ENCODE data around the gene RGS7BP. TPM values are rescaled to one million over a fixed set of nuclear protein-coding genes. Genes with fewer than 3 reads are reported as not detected.

The RGS7BP gene
- total and polyA plus RNA-seq, 2 donors (not counting 1 experiment from before 2014, with no cell fraction given): under 0.01 to 0.20 TPM

DNA sequence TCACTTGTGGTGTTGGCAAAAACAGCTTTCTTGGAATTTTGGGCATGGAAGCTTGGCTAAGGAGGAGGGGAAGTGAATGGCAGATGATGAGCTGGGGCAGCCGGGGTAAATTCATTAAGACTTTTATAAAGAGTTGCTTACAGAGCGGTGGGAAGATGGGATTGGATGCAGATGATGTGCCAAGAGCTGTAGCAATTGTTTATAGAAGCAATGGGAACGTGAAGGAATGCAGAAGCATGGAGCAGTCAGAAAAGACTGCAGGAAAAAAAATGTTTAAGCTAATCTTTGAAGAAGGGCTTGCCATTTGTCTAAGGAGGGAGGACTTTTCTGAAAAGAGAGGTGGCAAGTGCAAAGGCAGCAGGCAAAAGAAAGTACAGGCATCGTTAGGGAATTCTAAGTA is 97.9 kb downstream of the RGS7BP start:
- no peaks in the 10 kb centered on the region for H3K4me1 ChIP-seq (ENCODE audit: control insufficient read depth, extremely low read depth, insufficient read depth, low read length)
- TF ChIP-seq EZH2 (IDR thresholded peaks at IDR 0.05; ENCODE audit: low read length, missing control alignments) (no peak), CTCF (conservative IDR thresholded peaks at IDR 0.05 in 1 of 2, IDR thresholded peaks at IDR 0.05 in 1 of 2; ENCODE audit: low read depth in 1 of 2, low read length in 2 of 2) (no peak)
- no peak overlapping the region for H3K27ac ChIP-seq (ENCODE audit: insufficient read depth, low read length)
- H2AFZ ChIP-seq (ENCODE audit: low read length): no peak overlapping the region
- H3K9me3 ChIP-seq (ENCODE audit: control insufficient read depth, insufficient read depth, low read depth, low read length): no peaks in the 10 kb centered on the region
- H3K79me2 ChIP-seq (ENCODE audit: control insufficient read depth, insufficient read depth, low read length): no peaks in the 10 kb centered on the region
- no peaks in the 10 kb centered on the region for H3K27me3 ChIP-seq (ENCODE audit: control insufficient read depth, insufficient read depth, low read length)
- no peak overlapping the region for H3K9ac ChIP-seq (ENCODE audit: insufficient read depth, low read length)
- peak; percentile 1 to 15 for DNase-seq (ENCODE audit: low read depth in 2 of 2)
- H3K4me2 ChIP-seq (ENCODE audit: extremely low read depth, insufficient read depth, low read length): no peak overlapping the region
- H4K20me1 ChIP-seq (ENCODE audit: control insufficient read depth, extremely low read depth, insufficient read depth, low read length): no peaks in the 10 kb centered on the region
- no peaks in the 10 kb centered on the region for H3K36me3 ChIP-seq (ENCODE audit: control insufficient read depth, insufficient read depth, low read length)
- no peak overlapping the region for H3K4me3 ChIP-seq (replicated peaks in 1 of 4; ENCODE audit: control extremely low read depth in 1 of 4, insufficient read depth in 1 of 4, low read depth in 3 of 4, low read length in 4 of 4)

DNA sequence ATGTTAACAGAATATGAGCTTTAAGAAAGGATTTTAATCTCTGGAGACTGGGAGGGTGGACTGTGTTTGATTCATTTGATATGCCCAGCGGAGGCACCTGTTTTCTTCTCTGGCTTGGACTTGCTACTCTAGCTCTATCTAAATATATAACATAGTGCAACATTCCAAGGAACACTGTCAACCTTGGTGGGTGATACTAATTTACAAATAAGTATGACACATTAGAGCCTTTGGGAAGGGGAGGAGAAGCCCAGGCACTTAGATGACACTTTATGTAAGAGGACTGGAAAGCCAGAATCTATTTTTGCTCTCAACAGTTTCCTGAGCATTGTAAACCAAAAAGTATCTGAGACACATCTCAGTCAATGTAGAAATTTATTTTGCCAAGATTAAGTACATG is 101.1 kb downstream of the RGS7BP start:
- H3K27me3 ChIP-seq (ENCODE audit: control insufficient read depth, insufficient read depth, low read length): no peaks in the 10 kb centered on the region
- no peak overlapping the region for H3K9ac ChIP-seq (ENCODE audit: insufficient read depth, low read length)
- no peak overlapping the region for H3K4me3 ChIP-seq (replicated peaks in 1 of 4; ENCODE audit: control extremely low read depth in 1 of 4, insufficient read depth in 1 of 4, low read depth in 3 of 4, low read length in 4 of 4)
- TF ChIP-seq CTCF (conservative IDR thresholded peaks at IDR 0.05 in 1 of 2, IDR thresholded peaks at IDR 0.05 in 1 of 2; ENCODE audit: low read depth in 1 of 2, low read length in 2 of 2): no peak
- no peaks in the 10 kb centered on the region for H3K79me2 ChIP-seq (ENCODE audit: control insufficient read depth, insufficient read depth, low read length)
- no peak overlapping the region for H3K4me2 ChIP-seq (ENCODE audit: extremely low read depth, insufficient read depth, low read length)
- DNase-seq (ENCODE audit: low read depth in 2 of 2): no peak
- H3K36me3 ChIP-seq (ENCODE audit: control insufficient read depth, insufficient read depth, low read length): no peaks in the 10 kb centered on the region
- no peak overlapping the region for H3K27ac ChIP-seq (ENCODE audit: insufficient read depth, low read length)
- no peaks in the 10 kb centered on the region for H3K9me3 ChIP-seq (ENCODE audit: control insufficient read depth, insufficient read depth, low read depth, low read length)
- H3K4me1 ChIP-seq (ENCODE audit: control insufficient read depth, extremely low read depth, insufficient read depth, low read length): no peaks in the 10 kb centered on the region
- H2AFZ ChIP-seq (ENCODE audit: low read length): no peak overlapping the region
- H4K20me1 ChIP-seq (ENCODE audit: control insufficient read depth, extremely low read depth, insufficient read depth, low read length): no peaks in the 10 kb centered on the region

GRCh38 chr5:64612344-64612961 is 106.6 kb downstream of the RGS7BP start:
- H3K36me3 ChIP-seq (ENCODE audit: control insufficient read depth, insufficient read depth, low read length): no peaks in the 10 kb centered on the region
- no peak overlapping the region for H3K4me3 ChIP-seq (replicated peaks in 1 of 4; ENCODE audit: control extremely low read depth in 1 of 4, insufficient read depth in 1 of 4, low read depth in 3 of 4, low read length in 4 of 4)
- H3K79me2 ChIP-seq (ENCODE audit: control insufficient read depth, insufficient read depth, low read length): no peaks in the 10 kb centered on the region
- DNase-seq (ENCODE audit: low read depth in 2 of 2): peak; percentile 49 to 80
- no peaks in the 10 kb centered on the region for H3K9me3 ChIP-seq (ENCODE audit: control insufficient read depth, insufficient read depth, low read depth, low read length)
- H4K20me1 ChIP-seq (ENCODE audit: control insufficient read depth, extremely low read depth, insufficient read depth, low read length): no peaks in the 10 kb centered on the region
- peak; percentile 83 to 87 for TF ChIP-seq CTCF (conservative IDR thresholded peaks at IDR 0.05 in 1 of 2, IDR thresholded peaks at IDR 0.05 in 1 of 2; ENCODE audit: low read depth in 1 of 2, low read length in 2 of 2)
- TF ChIP-seq EZH2 (IDR thresholded peaks at IDR 0.05; ENCODE audit: low read length, missing control alignments): no peak
- no peak overlapping the region for H3K27ac ChIP-seq (ENCODE audit: insufficient read depth, low read length)
- H3K4me2 ChIP-seq (ENCODE audit: extremely low read depth, insufficient read depth, low read length): no peak overlapping the region
- H3K27me3 ChIP-seq (ENCODE audit: control insufficient read depth, insufficient read depth, low read length): no peaks in the 10 kb centered on the region
- H3K4me1 ChIP-seq (ENCODE audit: control insufficient read depth, extremely low read depth, insufficient read depth, low read length): no peaks in the 10 kb centered on the region
- H2AFZ ChIP-seq (ENCODE audit: low read length): no peak overlapping the region
- H3K9ac ChIP-seq (ENCODE audit: insufficient read depth, low read length): no peak overlapping the region

All from fibroblast of lung (primary cell).